GM23248 (cell line): ENCODE results near the gene TAF10. TPM values are rescaled to one million over a fixed set of nuclear protein-coding genes. Genes with fewer than 3 reads are reported as not detected.

ENCODE experiments used
- DNase-seq: peaks from one replicate; pipeline ENCODE4 v3.0.0-alpha.2; 2015
- H2AFZ ChIP-seq: fragments of 200-600 bp; sonication (generic); 2 replicates; pipeline ENCODE4 v1.6.1; 2016; ENCODE audit warnings: antibody characterized with exemption
- H3F3A ChIP-seq: fragments of 200-600 bp; sonication (generic); 2 replicates; pipeline ENCODE4 v1.6.1; 2016; ENCODE audit warnings: mild to moderate bottlenecking, antibody characterized with exemption, mixed run types; ENCODE audit not compliant: insufficient read depth
- H3K27ac ChIP-seq: fragments of 200-600 bp; sonication (generic); 2 replicates; pipeline ENCODE4 v1.5.1; 2016; ENCODE audit warnings: mild to moderate bottlenecking
- H3K27me3 ChIP-seq: fragments of 200-600 bp; sonication (generic); replicated peaks from 2 replicates; pipeline ENCODE4 v1.6.1; 2016; ENCODE audit warnings: mild to moderate bottlenecking; ENCODE audit not compliant: insufficient read depth
- H3K36me3 ChIP-seq: fragments of 200-600 bp; sonication (generic); 2 replicates; pipeline ENCODE4 v1.6.1; 2016; ENCODE audit warnings: low read depth, mild to moderate bottlenecking
- H3K4me1 ChIP-seq: fragments of 200-600 bp; sonication (generic); 2 replicates; pipeline ENCODE4 v1.6.1; 2016; ENCODE audit warnings: mild to moderate bottlenecking; ENCODE audit not compliant: insufficient read depth
- H3K4me2 ChIP-seq: fragments of 200-600 bp; sonication (generic); one replicate; pipeline ENCODE4 v1.6.1; 2016; ENCODE audit warnings: mild to moderate bottlenecking; ENCODE audit not compliant: unreplicated experiment
- H3K4me3 ChIP-seq: fragments of 200-600 bp; sonication (generic); 2 replicates; pipeline ENCODE4 v1.5.1; 2016; ENCODE audit warnings: mild to moderate bottlenecking
- H3K79me2 ChIP-seq: fragments of 200-600 bp; sonication (generic); 2 replicates; pipeline ENCODE4 v1.6.1; 2016; ENCODE audit warnings: mild to moderate bottlenecking; ENCODE audit not compliant: insufficient read depth
- H3K9ac ChIP-seq: fragments of 200-600 bp; sonication (generic); 2 replicates; pipeline ENCODE4 v1.6.1; 2016; ENCODE audit warnings: mild to moderate bottlenecking
- H3K9me2 ChIP-seq: fragments of 200-600 bp; sonication (generic); 2 replicates; pipeline ENCODE4 v1.6.1; 2016; ENCODE audit warnings: mixed run types, mild to moderate bottlenecking, moderate library complexity; ENCODE audit not compliant: insufficient read depth
- H3K9me3 ChIP-seq: fragments of 200-600 bp; sonication (generic); one replicate; pipeline ENCODE4 v1.6.1; 2017; ENCODE audit warnings: low read depth
- H4K20me1 ChIP-seq: fragments of 200-600 bp; sonication (generic); 2 replicates; pipeline ENCODE4 v1.6.0; 2016; ENCODE audit not compliant: insufficient read depth
- EZH2 ChIP-seq: fragments of 200-600 bp; sonication (generic); IDR thresholded peaks from 2 replicates; pipeline ENCODE4 v1.6.1; 2018; ENCODE audit warnings: antibody characterized with exemption, mild to moderate bottlenecking; ENCODE audit not compliant: insufficient read depth, poor library complexity, severe bottlenecking
- EZH2phosphoT487 ChIP-seq: fragments of 200-600 bp; sonication (generic); IDR thresholded peaks from 2 replicates; pipeline ENCODE4 v1.6.1; 2018; ENCODE audit warnings: antibody characterized with exemption, moderate library complexity, mild to moderate bottlenecking, low read depth; ENCODE audit not compliant: insufficient read depth
- WGBS, 2 experiments: methylation state at CpG; one replicate each; pipeline ENCODE4 v1.1.6; 2015 to 2017; ENCODE audit warnings: low lambda C conversion rate in 2 of 2, low coverage in 1 of 2; ENCODE audit errors: missing lambda C conversion rate in 2 of 2; 5-methylcytosine and 5-hydroxymethylcytosine counted together
- in situ Hi-C: fragments of 300-500 bp; cut with MboI; formaldehyde crosslinking; loops from 2 replicates; pipeline ENCODE4 v1.15.0; 2020
- polyA plus RNA-seq: library from polyadenylated mRNA; unstranded; fragments of >200 nt; fragmentation: Nextera tagmentation; extraction: Ambion mirVana; gene quantifications from 2 replicates; pipeline ENCODE4 v1.2.1, GENCODE V29; 2016
- total RNA-seq: library from RNA; depleted of rRNA; stranded (reverse); fragments of >200 nt; shearing (Covaris generic); gene quantifications from 2 replicates; pipeline ENCODE4 v1.2.3, GENCODE V29; 2014

The TAF10 gene
- total and polyA plus RNA-seq, 2 experiments from 2014 or later = 67.9 to 172 TPM

DNA sequence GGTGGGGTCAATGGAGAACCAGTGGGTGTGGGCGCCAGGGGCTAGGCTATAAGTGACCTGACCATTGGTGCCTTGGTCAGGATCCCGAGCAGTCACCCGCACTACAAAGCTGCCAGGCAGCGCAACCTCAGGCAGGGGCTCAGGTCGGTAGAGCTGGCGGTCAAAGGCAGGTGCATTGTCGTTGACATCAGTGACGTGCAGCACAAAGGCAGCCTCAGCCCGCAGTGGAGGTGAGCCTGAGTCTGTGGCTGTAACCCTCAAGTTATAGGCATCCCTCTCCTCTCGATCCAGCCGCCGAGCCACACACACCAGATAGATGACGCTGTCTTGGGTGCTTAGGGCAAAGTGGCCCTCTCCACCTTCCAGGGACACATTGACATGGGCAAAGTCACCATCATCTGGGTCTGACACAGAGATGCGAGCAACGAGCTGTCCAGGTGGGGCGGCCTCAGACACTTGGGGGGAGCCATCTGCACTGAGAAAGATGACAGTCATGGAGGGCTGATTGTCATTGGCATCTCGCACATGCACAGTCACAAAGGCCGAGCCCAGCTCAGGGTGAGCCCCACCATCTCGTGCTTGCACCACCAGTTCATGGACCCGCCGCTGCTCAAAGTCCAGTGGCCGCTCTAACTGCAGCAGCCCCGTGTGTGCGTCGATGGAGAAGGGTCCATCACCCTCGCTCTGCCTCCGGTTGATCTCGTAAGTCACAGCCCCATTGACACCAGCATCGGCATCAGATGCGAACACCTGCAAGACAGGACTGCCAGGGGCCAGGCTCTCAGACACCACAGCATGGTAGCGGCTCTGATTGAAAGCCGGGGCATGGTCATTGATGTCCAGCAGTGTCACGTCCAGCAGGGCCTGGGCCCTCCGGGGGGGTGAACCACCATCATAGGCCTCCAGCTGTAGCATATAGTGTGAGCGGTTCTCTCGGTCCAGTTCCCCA, 28.3 kb upstream of the TAF10 start:
- Histone ChIP-seq H3K36me3 (no peaks in the 10 kb centered on the region), H3F3A (peaks cover 20% of the 10 kb centered on the region), H3K9ac (no peak overlapping the region), H3K4me3 (no peak overlapping the region), H2AFZ (no peak overlapping the region), H3K4me2 (no peak overlapping the region), H3K79me2 (no peaks in the 10 kb centered on the region), H3K9me3 (no peaks in the 10 kb centered on the region), H4K20me1 (no peaks in the 10 kb centered on the region), H3K9me2 (no peaks in the 10 kb centered on the region), H3K27me3 (no peaks in the 10 kb centered on the region), H3K27ac (no peak overlapping the region), H3K4me1 (peaks cover 17% of the 10 kb centered on the region)
- no peak for DNase-seq
- 91 to 93% methylated on average over 35 to 36 of the region's 36 CpGs for WGBS, 2 experiments
- no peak for TF ChIP-seq EZH2phosphoT487
- TF ChIP-seq EZH2 = no peak
- in situ Hi-C loops = no loop called here

GRCh38 chr11:6638429-6638828, 26.4 kb upstream of the TAF10 start:
- H3K79me2 ChIP-seq = no peaks in the 10 kb centered on the region
- no peaks in the 10 kb centered on the region for H3K9me2 ChIP-seq
- H3K9ac ChIP-seq = no peak overlapping the region
- no peak overlapping the region for H3K4me3 ChIP-seq
- in situ Hi-C loops = no loop called here
- no peaks in the 10 kb centered on the region for H3K36me3 ChIP-seq
- H3K27ac ChIP-seq = no peak overlapping the region
- no peaks in the 10 kb centered on the region for H3K27me3 ChIP-seq
- peak overlapping the region; percentile 15 for H3K4me2 ChIP-seq
- peaks cover 29% of the 10 kb centered on the region for H3F3A ChIP-seq
- no peak for DNase-seq
- H4K20me1 ChIP-seq = no peaks in the 10 kb centered on the region
- TF ChIP-seq EZH2phosphoT487 (no peak), EZH2 (no peak)
- no peak overlapping the region for H2AFZ ChIP-seq
- WGBS, 2 experiments = 76 to 81% methylated on average over 4 of the region's 4 CpGs
- H3K9me3 ChIP-seq = no peaks in the 10 kb centered on the region
- peaks cover 21% of the 10 kb centered on the region for H3K4me1 ChIP-seq

DNA sequence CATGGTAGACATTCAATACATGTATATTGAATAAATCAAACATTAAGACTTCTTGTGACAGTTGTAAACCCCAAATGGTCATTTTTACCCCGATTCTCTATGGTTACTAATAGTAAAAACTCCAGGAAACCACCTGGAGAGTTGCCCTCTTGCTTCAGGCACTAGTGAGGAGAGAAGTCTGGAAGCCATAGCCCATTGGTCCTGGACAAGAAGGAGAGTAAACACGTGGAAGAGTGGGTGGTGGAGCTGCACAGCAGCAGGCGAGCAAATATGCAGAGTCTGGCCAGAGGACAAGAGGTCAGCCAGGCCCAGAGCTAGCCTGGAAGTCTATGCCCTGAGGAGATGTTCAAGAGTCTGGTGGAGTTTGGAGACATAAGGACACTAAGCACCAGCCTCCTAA, 25.9 kb upstream of the TAF10 start:
- H2AFZ ChIP-seq = no peak overlapping the region
- H3K9me2 ChIP-seq = no peaks in the 10 kb centered on the region
- peaks cover 21% of the 10 kb centered on the region for H3K4me1 ChIP-seq
- H3K27ac ChIP-seq = no peak overlapping the region
- H4K20me1 ChIP-seq = no peaks in the 10 kb centered on the region
- no peak overlapping the region for H3K9ac ChIP-seq
- in situ Hi-C loops = no loop called here
- WGBS, 2 experiments = 0 to 2% methylated on average over 3 of the region's 3 CpGs
- H3K9me3 ChIP-seq = no peaks in the 10 kb centered on the region
- H3K27me3 ChIP-seq = no peaks in the 10 kb centered on the region
- H3K36me3 ChIP-seq = no peaks in the 10 kb centered on the region
- H3K79me2 ChIP-seq = no peaks in the 10 kb centered on the region
- H3K4me2 ChIP-seq = peak overlapping the region; percentile 15
- TF ChIP-seq EZH2 = no peak
- no peak for TF ChIP-seq EZH2phosphoT487
- peaks cover 29% of the 10 kb centered on the region for H3F3A ChIP-seq
- DNase-seq = peak; percentile 84
- no peak overlapping the region for H3K4me3 ChIP-seq

DNA sequence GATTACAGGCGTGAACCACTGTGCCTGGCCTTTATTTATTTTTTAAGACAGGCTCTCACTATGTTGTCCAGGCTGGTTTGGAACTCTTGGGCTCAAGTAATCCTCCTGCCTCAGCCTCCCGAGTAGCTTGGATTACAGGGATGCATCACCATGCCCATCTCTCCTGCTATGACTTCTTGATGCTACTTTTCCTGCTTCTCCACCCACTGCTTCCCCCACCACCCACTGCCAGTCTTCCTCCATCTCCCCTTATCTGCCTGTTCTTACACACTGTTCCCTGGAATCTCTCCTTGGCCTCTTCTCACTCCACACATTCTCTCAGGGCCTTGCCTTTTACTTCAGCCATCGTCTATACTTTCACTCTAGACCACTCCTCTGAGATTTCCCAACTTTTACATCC, 24.5 kb upstream of the TAF10 start:
- no peaks in the 10 kb centered on the region for H3K79me2 ChIP-seq
- no peaks in the 10 kb centered on the region for H4K20me1 ChIP-seq
- H3K9me3 ChIP-seq = no peaks in the 10 kb centered on the region
- H3K27ac ChIP-seq = no peak overlapping the region
- H3K4me1 ChIP-seq = peaks cover 21% of the 10 kb centered on the region
- no peaks in the 10 kb centered on the region for H3K36me3 ChIP-seq
- H3K9ac ChIP-seq = no peak overlapping the region
- in situ Hi-C loops = no loop called here
- H3K27me3 ChIP-seq = no peaks in the 10 kb centered on the region
- TF ChIP-seq EZH2phosphoT487 (no peak), EZH2 (no peak)
- no peak overlapping the region for H2AFZ ChIP-seq
- no peaks in the 10 kb centered on the region for H3K9me2 ChIP-seq
- WGBS, 2 experiments = 96 to 97% methylated on average over 3 of the region's 3 CpGs
- H3F3A ChIP-seq = peaks cover 29% of the 10 kb centered on the region
- no peak for DNase-seq
- H3K4me3 ChIP-seq = no peak overlapping the region
- H3K4me2 ChIP-seq = no peak overlapping the region
